Ovary (tissue), 9 donors: Measurements from ENCODE around the gene TRIML2. TPM values are rescaled to one million over a fixed set of nuclear protein-coding genes. Genes with fewer than 3 reads are reported as not detected.

ENCODE experiments used
- DNase-seq, 5 donors: peaks; one replicate each; pipeline ENCODE4 v3.0.0-alpha.2; 2019 to 2020
- H3K27ac ChIP-seq, 2 donors: fragments of 200-600 bp; one replicate each; pipeline versions ENCODE4 v1.5.1 to v1.8.0; 2019 to 2022
- H3K27me3 ChIP-seq: fragments of 200-600 bp; one replicate; pipeline ENCODE4 v1.8.0; 2022
- H3K36me3 ChIP-seq: fragments of 200-600 bp; sonication (generic); one replicate; pipeline ENCODE4 v1.5.1; 2019
- H3K4me1 ChIP-seq: one replicate; pipeline ENCODE4 v1.8.1; 2013; ENCODE audit warnings: mild to moderate bottlenecking, moderate library complexity; ENCODE audit not compliant: insufficient read depth
- H3K4me3 ChIP-seq: fragments of 200-600 bp; sonication (generic); one replicate; pipeline ENCODE4 v1.5.1; 2017
- H3K9me3 ChIP-seq, 2 donors: fragments of 200-600 bp in 1 of 2; sonication (generic) in 1 of 2; one replicate each; pipeline versions ENCODE4 v1.5.1 to v1.8.1; 2013 to 2019; ENCODE audit warnings: mild to moderate bottlenecking in 1 of 2, moderate library complexity in 1 of 2
- CTCF ChIP-seq, 3 donors: fragments of 450-650 bp in 2 of 3; fragments of 200-600 bp in 1 of 3; IDR thresholded peaks; one replicate each; pipeline versions ENCODE4 v1.5.1 to v1.8.0; 2016 to 2022; ENCODE audit warnings: antibody characterized with exemption in 3 of 3, mild to moderate bottlenecking in 1 of 3
- EP300 ChIP-seq: sonication (generic); formaldehyde crosslinking; IDR thresholded peaks from one replicate; pipeline ENCODE4 v1.6.1; 2017; ENCODE audit warnings: antibody characterized with exemption
- POLR2A ChIP-seq: fragments of 450-650 bp; IDR thresholded peaks from one replicate; pipeline ENCODE4 v1.6.1; 2017; ENCODE audit warnings: antibody characterized with exemption, mild to moderate bottlenecking, moderate library complexity
- WGBS, 3 donors: extraction: QIAGEN DNeasy Blood & Tissue Kit in 1 of 3; methylation state at CpG; one replicate each; pipeline versions ENCODE4 v1.1.5 to v1.1.7; 2013 to 2017; 5-methylcytosine and 5-hydroxymethylcytosine counted together
- intact Hi-C, 4 donors: fragments of 100-400 bp; cut with DNase I; formaldehyde crosslinking; loops; one replicate each; pipeline versions ENCODE4 v1.11.0 to v1.15.1; 2022 to 2023
- polyA plus RNA-seq, 2 donors: library from polyadenylated mRNA; stranded (reverse); fragments of 200-250 nt in 1 of 2; fragments of 350-450 nt in 1 of 2; fragmentation: Illumina TruSeq in 1 of 2; extraction: RNeasy Lipid Tissue Mini Kit (QIAGEN cat#74804) in 1 of 2; gene quantifications; one replicate each; pipeline ENCODE4 v1.2.3, GENCODE V29; 2013 to 2014
- total RNA-seq, 7 donors: library from RNA; depleted of rRNA in 2 of 7; stranded (reverse); fragments of >200 nt in 2 of 7; fragmentation: NEBNext Ultra II Directional in 3 of 7; extraction: Animal tissue kit (Norgen Biotek cat#: 25700) in 3 of 7; gene quantifications; one replicate each; pipeline versions ENCODE4 v1.1.0 to v1.2.4, GENCODE V29; 2016 to 2023
- donor health status: DM: no; HTN: no; CAD: no; lungs with moderate emphysema.
- donor health status: DM: no; HTN: no; CAD: no.
- donor health status: Bipolar disorder and iron deficiency.
- donor health status: DM: yes; HTN: yes; CAD: no.
- donor health status: DM: no; HTN: no; CAD: no.
- donor health status: DM: yes; HTN: yes; CAD: no.

The TRIML2 gene
- total and polyA plus RNA-seq, 9 donors: not detected

GRCh38 chr4:188086858-188087257 is 22.5 kb downstream of the TRIML2 start:
- intact Hi-C loops: no loop called here
- no peak for DNase-seq
- 90 to 92% (median 90%) methylated on average over 6 of the region's 6 CpGs for WGBS, 3 donors

GRCh38 chr4:188082796-188083195 is 26.6 kb downstream of the TRIML2 start:
- Histone ChIP-seq H3K9me3 (no peaks in the 10 kb centered on the region), H3K36me3 (no peaks in the 10 kb centered on the region), H3K27me3 (no peaks in the 10 kb centered on the region), H3K4me1 (no peaks in the 10 kb centered on the region), H3K27ac (no peak overlapping the region), H3K4me3 (no peak overlapping the region)
- DNase-seq: no peak
- intact Hi-C loops: no loop called here
- WGBS, 3 donors: 69 to 76% (median 71%) methylated on average over 3 of the region's 3 CpGs
- TF ChIP-seq CTCF (IDR thresholded peaks at IDR 0.05) (no peak), EP300 (no peak), POLR2A (no peak)

More at GRCh38 chr4:188086858-188087257, 22.5 kb downstream of the TRIML2 start:
- no peaks in the 10 kb centered on the region for H3K36me3 ChIP-seq
- no peak for TF ChIP-seq CTCF (IDR thresholded peaks at IDR 0.05)
- TF ChIP-seq POLR2A: no peak
- TF ChIP-seq EP300: no peak
- H3K4me3 ChIP-seq: no peak overlapping the region
- H3K4me1 ChIP-seq: no peaks in the 10 kb centered on the region
- H3K9me3 ChIP-seq: no peaks in the 10 kb centered on the region
- no peaks in the 10 kb centered on the region for H3K27me3 ChIP-seq
- no peak overlapping the region for H3K27ac ChIP-seq

GRCh38 chr4:188078116-188078515 is 31.3 kb downstream of the TRIML2 start:
- Histone ChIP-seq H3K27ac (no peak overlapping the region), H3K4me3 (no peak overlapping the region), H3K9me3 (no peaks in the 10 kb centered on the region), H3K36me3 (no peaks in the 10 kb centered on the region), H3K27me3 (no peaks in the 10 kb centered on the region), H3K4me1 (no peaks in the 10 kb centered on the region)
- TF ChIP-seq POLR2A (no peak), EP300 (no peak), CTCF (IDR thresholded peaks at IDR 0.05) (no peak)
- intact Hi-C loops: no loop called here
- no peak for DNase-seq
- 0 to 4% (median 3%) methylated on average over 1 of the region's 1 CpG for WGBS, 3 donors

- Histone ChIP-seq H3K27ac (no peak overlapping the region), H3K36me3 (no peaks in the 10 kb centered on the region), H3K27me3 (no peaks in the 10 kb centered on the region), H3K4me1 (no peaks in the 10 kb centered on the region), H3K9me3 (no peaks in the 10 kb centered on the region), H3K4me3 (no peak overlapping the region)
- intact Hi-C loops: no loop called here
- whole genome bisulfite sequencing, 3 donors: 83 to 88% (median 86%) methylated on average over 12 of the region's 12 CpGs
- TF ChIP-seq CTCF (IDR thresholded peaks at IDR 0.05) (no peak), POLR2A (no peak)
- DNase-seq: no peak
Measured at GRCh38 chr4:188076169-188076568, 33.2 kb downstream of the TRIML2 start.

GRCh38 chr4:188061083-188061482 is 48.3 kb downstream of the TRIML2 start:
- Histone ChIP-seq H3K9me3 (no peaks in the 10 kb centered on the region), H3K27ac (no peak overlapping the region), H3K4me3 (no peak overlapping the region), H3K27me3 (no peaks in the 10 kb centered on the region), H3K36me3 (no peaks in the 10 kb centered on the region), H3K4me1 (no peaks in the 10 kb centered on the region)
- no peak for TF ChIP-seq POLR2A
- TF ChIP-seq EP300: no peak
- no peak for TF ChIP-seq CTCF (IDR thresholded peaks at IDR 0.05)
- intact Hi-C loops: no loop called here
- WGBS, 3 donors: 89 to 90% (median 90%) methylated on average over 14 of the region's 14 CpGs
- DNase-seq: no peak
